WTC11 (cell line): ENCODE results near the gene SLC4A1AP. TPM values are rescaled to one million over a fixed set of nuclear protein-coding genes. Genes with fewer than 3 reads are reported as not detected.

Experiments used
- ATAC-seq: fragments of 200-7000 bp; cut with Tn5 transposase; 2 replicates; pipeline ENCODE4 v1.10.0; 2021; ENCODE audit warnings: mild to moderate bottlenecking, moderate library complexity
- CTCF ChIA-PET: fragments of 300-600 bp; sonication (Branson Sonifier 250); formaldehyde crosslinking; loops from one replicate; lab custom pipeline; 2021; ENCODE audit warnings: antibody characterized with exemption; lab: Charles Lee
- POLR2A ChIA-PET: fragments of 350-600 bp; sonication (Branson Sonifier 250); formaldehyde crosslinking; loops from one replicate; lab custom pipeline; 2021; ENCODE audit warnings: antibody characterized with exemption; lab: Charles Lee
- DNase-seq: peaks from one replicate; pipeline ENCODE4 v3.0.0; 2021; ENCODE audit warnings: low spot score
- H3K27ac Mint-ChIP-seq: 2 replicates; pipeline ENCODE4 v1.8.0; 2021; ENCODE audit warnings: mixed read lengths
- H3K27me3 Mint-ChIP-seq: 2 replicates; pipeline ENCODE4 v1.8.0; 2021; ENCODE audit warnings: low read depth, mild to moderate bottlenecking, moderate library complexity, mixed read lengths
- H3K36me3 Mint-ChIP-seq: 2 replicates; pipeline ENCODE4 v1.8.0; 2021; ENCODE audit warnings: mixed read lengths
- H3K4me1 Mint-ChIP-seq: 2 replicates; pipeline ENCODE4 v1.8.0; 2022; ENCODE audit warnings: mixed read lengths
- H3K4me3 Mint-ChIP-seq: 2 replicates; pipeline ENCODE4 v1.8.0; 2021; ENCODE audit warnings: mild to moderate bottlenecking, moderate library complexity, mixed read lengths
- H3K9me3 Mint-ChIP-seq: 2 replicates; pipeline ENCODE4 v1.8.0; 2021; ENCODE audit warnings: mixed read lengths
- CREB1 ChIP-seq: sonication (generic); formaldehyde crosslinking; IDR thresholded peaks from 2 replicates; pipeline ENCODE4 v1.8.0; 2023; ENCODE audit warnings: mild to moderate bottlenecking, missing genetic modification reagents
- GABPB1 ChIP-seq: sonication (generic); formaldehyde crosslinking; IDR thresholded peaks from 2 replicates; pipeline ENCODE4 v1.8.1; 2023; ENCODE audit warnings: mild to moderate bottlenecking, missing genetic modification reagents
- GTF2I ChIP-seq: fragments of 250-450 bp; sonication (Bioruptor Pico); conservative IDR thresholded peaks from 2 replicates; pipeline ENCODE4 v1.4.0; 2021; ENCODE audit warnings: mild to moderate bottlenecking
- HMGA2 ChIP-seq: fragments of 250-450 bp; sonication (Bioruptor Pico); IDR thresholded peaks from 2 replicates; pipeline ENCODE4 v1.4.0; 2021; ENCODE audit warnings: mild to moderate bottlenecking, moderate library complexity
- IRF2 ChIP-seq: sonication (generic); formaldehyde crosslinking; IDR thresholded peaks from 2 replicates; pipeline ENCODE4 v1.8.0; 2022; ENCODE audit warnings: low read depth, missing genetic modification reagents, borderline replicate concordance
- JAZF1 ChIP-seq: fragments of 250-450 bp; sonication (Bioruptor Pico); IDR thresholded peaks from 2 replicates; pipeline ENCODE4 v1.9.0; 2021; ENCODE audit warnings: moderate library complexity, mild to moderate bottlenecking, inconsistent platforms
- MYBL2 ChIP-seq: sonication (generic); formaldehyde crosslinking; IDR thresholded peaks from 2 replicates; pipeline ENCODE4 v1.8.1; 2023; ENCODE audit warnings: mild to moderate bottlenecking, moderate library complexity, missing genetic modification reagents
- NR2C2 ChIP-seq: sonication (generic); formaldehyde crosslinking; IDR thresholded peaks from 2 replicates; pipeline ENCODE4 v1.8.0; 2022; ENCODE audit warnings: mild to moderate bottlenecking, missing genetic modification reagents
- SMAD3 ChIP-seq: sonication (generic); formaldehyde crosslinking; IDR thresholded peaks from 2 replicates; pipeline ENCODE4 v1.8.0; 2022; ENCODE audit warnings: missing genetic modification reagents, mild to moderate bottlenecking, borderline replicate concordance
- SP1 ChIP-seq: sonication (generic); formaldehyde crosslinking; conservative IDR thresholded peaks from 2 replicates; pipeline ENCODE4 v1.8.1; 2022; ENCODE audit warnings: missing genetic modification reagents
- USF2 ChIP-seq: sonication (generic); formaldehyde crosslinking; IDR thresholded peaks from 2 replicates; pipeline ENCODE4 v1.8.1; 2023; ENCODE audit warnings: mild to moderate bottlenecking, missing genetic modification reagents, moderate library complexity
- ZNF219 ChIP-seq: sonication (generic); formaldehyde crosslinking; IDR thresholded peaks from 2 replicates; pipeline ENCODE4 v1.8.0; 2023; ENCODE audit warnings: missing genetic modification reagents, mild to moderate bottlenecking, borderline replicate concordance
- ZNF416 ChIP-seq: fragments of 250-450 bp; sonication (Bioruptor Pico); IDR thresholded peaks from 2 replicates; pipeline ENCODE4 v1.9.0; 2021; ENCODE audit warnings: mild to moderate bottlenecking, inconsistent platforms
- total RNA-seq: library from RNA; stranded (reverse); gene quantifications from 3 replicates; pipeline ENCODE4 v1.2.3, GENCODE V29; 2021
- TF ChIP-seq, protein P1 (sequence below): sonication (generic); formaldehyde crosslinking; IDR thresholded peaks from 2 replicates; pipeline ENCODE4 v1.8.1; 2023; ENCODE audit warnings: mild to moderate bottlenecking, missing genetic modification reagents, moderate library complexity
- TF ChIP-seq, protein P2 (sequence below): sonication (generic); formaldehyde crosslinking; IDR thresholded peaks from 2 replicates; pipeline ENCODE4 v1.8.1; 2022; ENCODE audit warnings: low read depth, missing genetic modification reagents, borderline replicate concordance
- TF ChIP-seq, protein P3 (sequence below): fragments of 250-450 bp; sonication (Bioruptor Pico); conservative IDR thresholded peaks from 2 replicates; pipeline ENCODE4 v1.9.0; 2021; ENCODE audit warnings: mild to moderate bottlenecking
- TF ChIP-seq, protein P4 (sequence below): fragments of 250-450 bp; sonication (Bioruptor Pico); IDR thresholded peaks from 2 replicates; pipeline ENCODE4 v1.9.0; 2021; ENCODE audit warnings: moderate library complexity, mild to moderate bottlenecking, inconsistent platforms, borderline replicate concordance
- TF ChIP-seq, protein P5 (sequence below): fragments of 250-450 bp; sonication (Bioruptor Pico); IDR thresholded peaks from 2 replicates; pipeline ENCODE4 v1.9.0; 2021; ENCODE audit warnings: mild to moderate bottlenecking

SLC4A1AP gene
- total RNA-seq, 1 experiment from 2014 or later, result 20.1 TPM

DNA sequence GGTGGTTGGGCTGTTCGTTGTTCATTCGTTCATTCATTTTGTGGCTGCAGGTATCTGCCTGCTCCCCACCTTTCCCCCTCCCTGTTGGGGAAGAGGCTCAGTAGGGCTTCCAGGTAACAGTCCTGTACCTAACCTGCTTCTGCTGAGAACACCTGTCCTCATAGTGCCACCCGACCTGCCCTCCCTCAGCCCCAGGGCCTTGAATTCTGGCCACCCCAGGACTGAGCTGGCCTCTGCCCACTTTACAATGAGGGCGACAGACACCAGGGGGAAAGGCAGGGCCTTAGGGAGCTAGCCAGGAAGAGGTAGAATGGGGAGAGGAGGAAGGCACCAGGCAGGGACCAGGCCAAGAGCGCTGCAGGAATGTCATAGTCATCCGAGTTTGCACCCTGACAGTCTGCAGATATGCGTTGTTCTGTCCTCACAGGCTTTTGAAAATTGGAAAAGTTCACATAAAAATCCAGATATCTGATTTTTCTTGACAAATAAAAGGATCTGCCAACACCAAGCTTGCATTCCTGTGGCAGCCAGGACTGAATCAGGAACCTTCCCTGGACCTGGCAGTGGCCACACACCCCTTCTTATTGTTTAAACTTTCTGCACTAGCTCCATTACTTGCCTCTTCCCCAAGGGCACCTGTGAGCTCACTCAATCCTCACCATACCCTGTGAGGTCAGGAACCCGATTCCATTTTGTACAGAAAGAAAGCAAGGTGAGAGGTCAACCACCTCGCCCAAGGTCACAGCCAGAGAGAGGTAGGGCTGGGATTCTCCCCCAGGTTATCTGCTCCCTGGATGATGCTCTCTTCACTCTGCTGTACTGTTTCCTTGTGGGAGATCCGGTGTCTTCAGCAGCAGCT, 72.6 kb downstream of the SLC4A1AP start:
- H3K4me1 Mint-ChIP-seq, result peaks cover 19% of the 10 kb centered on the region
- no peak for DNase-seq
- TF ChIP-seq HMGA2 (CRISPR knock-in tag) (no peak), JAZF1 (CRISPR knock-in tag) (no peak), NR2C2 (no peak), SP1 (CRISPR knock-in tag) (no peak), SMAD3 (no peak), IRF2 (no peak), GABPB1 (no peak), USF2 (CRISPR knock-in tag) (no peak), CREB1 (CRISPR knock-in tag) (no peak), MYBL2 (CRISPR knock-in tag) (no peak), ZNF219 (no peak)
- TF ChIP-seq, protein P1, sequence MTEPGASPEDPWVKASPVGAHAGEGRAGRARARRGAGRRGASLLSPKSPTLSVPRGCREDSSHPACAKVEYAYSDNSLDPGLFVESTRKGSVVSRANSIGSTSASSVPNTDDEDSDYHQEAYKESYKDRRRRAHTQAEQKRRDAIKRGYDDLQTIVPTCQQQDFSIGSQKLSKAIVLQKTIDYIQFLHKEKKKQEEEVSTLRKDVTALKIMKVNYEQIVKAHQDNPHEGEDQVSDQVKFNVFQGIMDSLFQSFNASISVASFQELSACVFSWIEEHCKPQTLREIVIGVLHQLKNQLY, result no peak
- TF ChIP-seq, protein P2, sequence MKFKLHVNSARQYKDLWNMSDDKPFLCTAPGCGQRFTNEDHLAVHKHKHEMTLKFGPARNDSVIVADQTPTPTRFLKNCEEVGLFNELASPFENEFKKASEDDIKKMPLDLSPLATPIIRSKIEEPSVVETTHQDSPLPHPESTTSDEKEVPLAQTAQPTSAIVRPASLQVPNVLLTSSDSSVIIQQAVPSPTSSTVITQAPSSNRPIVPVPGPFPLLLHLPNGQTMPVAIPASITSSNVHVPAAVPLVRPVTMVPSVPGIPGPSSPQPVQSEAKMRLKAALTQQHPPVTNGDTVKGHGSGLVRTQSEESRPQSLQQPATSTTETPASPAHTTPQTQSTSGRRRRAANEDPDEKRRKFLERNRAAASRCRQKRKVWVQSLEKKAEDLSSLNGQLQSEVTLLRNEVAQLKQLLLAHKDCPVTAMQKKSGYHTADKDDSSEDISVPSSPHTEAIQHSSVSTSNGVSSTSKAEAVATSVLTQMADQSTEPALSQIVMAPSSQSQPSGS (CRISPR knock-in tag), result no peak
- TF ChIP-seq, protein P3, sequence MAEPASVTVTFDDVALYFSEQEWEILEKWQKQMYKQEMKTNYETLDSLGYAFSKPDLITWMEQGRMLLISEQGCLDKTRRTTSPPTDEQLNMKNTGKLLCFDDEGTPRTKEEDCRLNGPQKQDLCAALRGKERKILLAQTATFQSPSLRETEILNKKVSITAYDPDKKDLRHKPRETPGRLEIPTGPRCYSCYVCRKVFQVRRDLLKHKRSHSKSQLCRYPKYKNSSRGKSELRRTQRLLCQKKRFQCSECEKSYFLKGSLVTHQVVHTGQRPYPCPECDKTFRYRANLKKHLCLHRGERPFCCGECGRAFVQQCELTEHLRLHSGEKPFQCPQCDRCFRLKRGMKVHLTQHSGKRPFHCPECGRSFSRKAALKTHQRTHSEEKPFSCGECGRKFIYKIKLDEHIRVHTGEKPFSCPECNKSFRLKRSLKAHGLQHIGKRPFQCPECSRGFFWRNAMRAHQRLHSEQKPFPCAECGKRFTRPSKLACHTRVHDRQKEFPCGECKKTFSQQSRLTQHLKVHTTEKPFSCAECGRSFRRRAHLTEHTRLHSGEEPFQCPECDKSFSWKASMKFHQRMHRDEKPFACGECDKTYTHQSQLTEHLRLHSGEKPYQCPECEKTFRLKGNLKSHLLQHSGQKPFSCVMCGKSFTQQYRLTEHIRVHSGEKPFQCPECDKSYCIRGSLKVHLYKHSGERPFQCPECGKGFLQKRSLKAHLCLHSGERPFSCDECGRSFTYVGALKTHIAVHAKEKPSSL (CRISPR knock-in tag), result no peak
- TF ChIP-seq, protein P4, sequence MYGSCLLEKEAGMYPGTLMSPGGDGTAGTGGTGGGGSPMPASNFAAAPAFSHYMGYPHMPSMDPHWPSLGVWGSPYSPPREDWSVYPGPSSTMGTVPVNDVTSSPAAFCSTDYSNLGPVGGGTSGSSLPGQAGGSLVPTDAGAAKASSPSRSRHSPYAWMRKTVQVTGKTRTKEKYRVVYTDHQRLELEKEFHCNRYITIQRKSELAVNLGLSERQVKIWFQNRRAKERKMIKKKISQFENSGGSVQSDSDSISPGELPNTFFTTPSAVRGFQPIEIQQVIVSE (CRISPR knock-in tag), result no peak
- peaks cover 2% of the 10 kb centered on the region for H3K36me3 Mint-ChIP-seq
- peaks cover 14% of the 10 kb centered on the region for H3K27me3 Mint-ChIP-seq
- CTCF ChIA-PET, result interaction anchor here (1.0 to 3.0 kb wide), 3 partner anchors 13 to 33 kb away, joined by 6 to 31 read pairs (median 6); no protein-coding TSS in a partner anchor
- H3K4me3 Mint-ChIP-seq, result peak overlapping the region; percentile 51
- no peak overlapping the region for H3K27ac Mint-ChIP-seq
- H3K9me3 Mint-ChIP-seq, result peaks cover 14% of the 10 kb centered on the region
- POLR2A ChIA-PET, result interaction anchor here (0.8 to 2.2 kb wide), 2 partner anchors 17 to 20 kb away, joined by 3 to 15 read pairs; no protein-coding TSS in a partner anchor
- ATAC-seq, result peak; percentile 9

DNA sequence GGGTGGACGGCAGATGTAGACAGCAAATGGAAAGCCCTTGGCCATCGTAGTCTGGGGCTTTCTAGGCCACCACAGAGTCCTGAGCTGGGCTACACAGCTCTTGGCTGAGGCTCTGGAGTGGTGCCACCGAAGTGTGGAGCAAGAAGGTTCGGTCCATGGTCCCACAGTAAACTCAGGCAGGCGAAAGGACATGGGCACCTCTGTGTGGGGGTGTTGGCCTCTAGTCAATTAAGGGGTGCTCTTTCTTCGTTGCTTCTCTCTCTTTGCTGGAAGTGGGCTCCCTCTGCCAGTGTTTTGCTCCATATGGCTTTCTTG, 73.2 kb downstream of the SLC4A1AP start:
- CTCF ChIA-PET, result interaction anchor here (3.0 kb wide), 1 partner anchor 13 kb away, joined by 31 read pairs; no protein-coding TSS in a partner anchor

More for the DNA sequence above, 73.2 kb downstream of the SLC4A1AP start:
- no peak overlapping the region for H3K27ac Mint-ChIP-seq
- TF ChIP-seq MYBL2 (CRISPR knock-in tag) (no peak), USF2 (CRISPR knock-in tag) (no peak), NR2C2 (no peak), IRF2 (no peak), SMAD3 (no peak), GABPB1 (no peak), GTF2I (CRISPR knock-in tag) (no peak), ZNF416 (CRISPR knock-in tag) (no peak)
- TF ChIP-seq, protein P5, sequence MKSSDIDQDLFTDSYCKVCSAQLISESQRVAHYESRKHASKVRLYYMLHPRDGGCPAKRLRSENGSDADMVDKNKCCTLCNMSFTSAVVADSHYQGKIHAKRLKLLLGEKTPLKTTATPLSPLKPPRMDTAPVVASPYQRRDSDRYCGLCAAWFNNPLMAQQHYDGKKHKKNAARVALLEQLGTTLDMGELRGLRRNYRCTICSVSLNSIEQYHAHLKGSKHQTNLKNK (CRISPR knock-in tag), result no peak
- no peak for ATAC-seq
- H3K9me3 Mint-ChIP-seq, result peaks cover 15% of the 10 kb centered on the region
- peaks cover 2% of the 10 kb centered on the region for H3K36me3 Mint-ChIP-seq
- DNase-seq, result no peak
- H3K27me3 Mint-ChIP-seq, result peaks cover 14% of the 10 kb centered on the region
- H3K4me3 Mint-ChIP-seq, result no peak overlapping the region
- POLR2A ChIA-PET, result interaction anchor here (0.6 to 2.2 kb wide), 2 partner anchors 16 to 19 kb away, joined by 4 to 15 read pairs; no protein-coding TSS in a partner anchor
- peaks cover 19% of the 10 kb centered on the region for H3K4me1 Mint-ChIP-seq
